ENCODE results near the gene POLE. TPM values are rescaled to one million over a fixed set of nuclear protein-coding genes. Genes with fewer than 3 reads are reported as not detected.
A peak's percentile ranks its signal among the peaks of the same experiment; 100 is the strongest.
"Not testable (repeated sequence)": the region's sequence is repeated elsewhere in the genome, so short reads cannot be mapped to it uniquely, and the experiment has no call there.

Gene POLE
- total RNA-seq, 2 donors from 2014 or later, result 9.3 to 12.1 TPM

GRCh38 chr12:132718644-132719043 is 31.5 kb upstream of the POLE start:
- ATAC-seq (no peak), DNase-seq (no peak)
- intact Hi-C loops (cut with DNase I), result no loop called here

DNA sequence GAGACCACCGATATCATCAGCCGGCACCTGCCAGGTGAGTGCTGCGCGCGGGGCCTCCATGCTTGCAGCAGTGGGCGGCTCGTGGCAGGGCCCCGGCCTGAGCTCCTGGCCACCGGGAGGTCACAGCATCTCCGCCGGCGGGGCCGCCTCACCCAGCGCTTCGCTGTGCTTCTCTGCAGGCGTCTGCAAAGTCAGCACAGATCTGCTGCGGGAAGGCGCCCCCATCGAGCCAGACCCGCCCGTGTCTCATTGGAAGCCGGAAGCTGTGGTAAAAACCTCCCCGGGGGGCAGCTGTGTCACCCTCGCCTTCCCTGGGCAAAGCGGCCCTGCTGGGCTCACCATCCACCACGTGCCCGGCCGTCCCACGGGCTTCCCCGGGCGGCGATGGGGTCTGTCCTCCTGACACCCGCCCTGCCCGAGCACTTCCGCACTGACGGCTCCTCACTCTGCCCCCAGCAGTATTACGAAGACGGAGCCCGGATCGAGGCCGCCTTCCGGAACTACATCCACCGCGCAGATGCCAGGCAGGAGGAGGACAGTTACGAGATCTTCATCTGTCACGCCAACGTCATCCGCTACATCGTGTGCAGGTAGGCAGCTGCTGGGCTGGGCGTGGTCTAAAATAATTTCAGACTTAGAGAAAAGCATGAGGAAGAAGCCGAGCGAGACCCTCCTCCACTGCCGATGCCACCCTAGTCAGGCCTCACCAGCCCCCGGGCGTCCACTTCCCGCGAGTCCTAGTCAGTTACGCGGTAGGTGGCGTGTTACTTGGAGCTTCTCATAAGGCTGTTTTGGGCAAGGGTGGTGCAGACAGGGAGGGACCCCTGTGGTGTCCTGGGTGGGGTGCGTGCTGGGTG is 30.6 kb upstream of the POLE start:
- DNase-seq (no peak), ATAC-seq (no peak)
- intact Hi-C loops (cut with DNase I), result no loop called here

- ATAC-seq (no peak), DNase-seq (no peak)
- intact Hi-C loops (cut with DNase I), result no loop called here
Measured at GRCh38 chr12:132717011-132717410, 29.9 kb upstream of the POLE start.

DNA sequence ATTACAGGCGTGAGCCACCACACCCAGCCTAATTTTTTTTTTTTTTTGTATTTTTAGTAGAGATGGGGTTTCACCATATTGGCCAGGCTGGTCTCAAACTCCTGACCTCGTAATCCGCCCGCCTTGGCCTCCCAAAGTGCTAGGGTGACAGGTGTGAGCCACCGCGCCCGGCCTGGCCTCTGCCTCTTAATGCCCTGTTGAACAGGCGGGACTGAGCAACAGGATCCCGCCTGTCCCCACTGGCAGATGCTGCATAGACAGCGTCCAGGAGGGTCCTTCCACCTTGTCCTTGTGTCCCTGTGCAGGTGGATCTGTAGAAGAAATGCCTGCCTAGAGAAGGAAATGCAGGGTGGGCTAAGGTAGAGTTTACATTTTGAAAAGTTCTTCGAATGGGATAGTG is 29.2 kb upstream of the POLE start:
- intact Hi-C loops (cut with DNase I), result no loop called here

GRCh38 chr12:132715874-132716273 is 28.7 kb upstream of the POLE start:
- no peak for ATAC-seq
- intact Hi-C loops (cut with DNase I), result no loop called here
- no peak for DNase-seq

More for the DNA sequence above, 29.2 kb upstream of the POLE start:
- ATAC-seq (no peak), DNase-seq (no peak)

DNA sequence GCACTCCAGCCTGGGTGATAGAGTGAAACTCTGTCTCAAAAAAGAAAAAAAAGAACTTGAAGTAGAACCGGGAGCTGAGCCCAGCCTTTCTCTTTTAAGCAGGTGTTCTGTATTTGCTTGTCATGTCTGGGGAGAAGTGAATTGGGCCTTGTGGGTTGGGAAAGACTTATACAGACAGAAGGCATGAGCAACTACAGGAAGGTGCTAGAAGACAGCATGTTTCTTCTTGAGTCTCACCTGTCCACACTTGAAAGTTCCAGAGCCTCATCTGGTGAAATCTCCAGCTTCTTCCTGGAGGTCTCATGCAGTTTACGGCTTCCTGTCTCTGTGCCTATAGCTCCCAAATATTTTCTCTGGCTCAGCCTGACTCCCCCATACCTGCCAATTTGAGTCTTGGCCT is 26.0 kb upstream of the POLE start:
- ATAC-seq, result no peak
- intact Hi-C loops (cut with DNase I), result no loop called here
- DNase-seq, result no peak

DNA sequence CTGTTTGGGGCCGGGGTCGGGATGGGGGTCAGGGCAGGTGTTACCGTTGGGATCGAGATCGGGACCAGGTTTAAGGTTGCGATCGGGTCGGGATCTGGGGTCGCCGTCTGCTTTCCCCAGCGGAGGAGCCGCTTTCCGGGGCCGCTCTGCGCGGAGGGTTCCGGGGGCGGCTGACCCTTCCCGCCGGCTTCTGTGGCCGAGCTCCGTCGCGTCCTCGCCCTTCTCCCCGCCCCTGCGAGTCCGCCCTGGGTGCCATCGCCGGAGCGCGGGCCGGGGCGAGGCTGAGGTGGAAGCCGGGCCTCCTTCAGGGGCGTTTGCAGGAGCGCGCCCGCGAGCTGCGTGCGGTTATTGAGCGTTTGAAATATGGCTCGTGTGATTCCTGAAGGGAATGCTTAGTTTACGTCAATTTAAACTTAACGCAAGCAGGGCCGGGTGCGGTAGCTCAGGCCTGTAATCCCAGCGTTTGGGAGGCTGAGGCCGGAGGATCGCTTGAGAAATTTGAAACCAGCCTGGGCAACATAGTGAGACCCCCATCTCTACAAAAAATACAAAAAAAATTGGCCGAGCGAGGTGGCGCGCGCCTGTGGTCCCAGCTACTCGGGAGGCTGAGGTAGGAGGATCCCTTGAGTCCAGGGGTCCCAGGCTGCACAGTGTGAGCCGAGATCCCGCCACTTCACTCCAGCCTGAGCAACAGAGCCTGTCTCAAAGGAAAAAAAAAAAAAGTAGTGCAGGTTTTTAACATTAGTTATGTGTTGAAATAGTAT is 24.1 kb upstream of the POLE start:
- ATAC-seq (peak; percentile 3 to 5), DNase-seq (no peak)
- intact Hi-C loops (cut with DNase I), result no loop called here

DNA sequence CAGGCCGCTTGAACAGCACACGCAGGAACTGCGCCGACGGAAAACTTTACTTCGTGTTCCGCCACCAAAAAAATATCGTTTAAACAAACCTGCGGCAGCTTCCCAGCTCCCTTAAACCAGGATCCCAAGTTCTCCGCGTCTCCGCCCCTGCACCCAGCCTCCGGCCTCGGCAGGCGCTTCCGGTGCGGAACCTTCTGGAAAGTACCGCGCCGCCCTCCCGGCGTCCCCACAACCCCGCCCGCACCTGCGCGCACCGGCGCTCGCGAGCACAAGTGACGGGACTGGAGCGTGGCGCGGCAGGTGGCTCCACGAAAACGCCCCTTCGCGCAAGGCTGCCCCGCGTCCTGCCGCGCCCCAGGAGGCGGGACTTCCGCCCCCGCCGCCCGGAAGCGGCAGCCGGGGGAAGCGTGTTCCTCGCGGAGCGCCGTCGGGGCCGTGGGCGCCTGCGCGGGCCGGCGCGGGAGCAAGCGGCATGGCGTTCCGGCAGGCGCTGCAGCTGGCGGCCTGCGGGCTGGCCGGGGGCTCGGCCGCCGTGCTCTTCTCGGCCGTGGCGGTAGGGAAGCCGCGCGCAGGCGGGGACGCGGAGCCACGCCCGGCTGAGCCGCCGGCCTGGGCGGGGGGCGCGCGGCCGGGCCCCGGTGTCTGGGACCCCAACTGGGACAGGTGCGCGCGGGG is 23.4 kb upstream of the POLE start, which contains the start of gene PGAM5:
Gene PGAM5 (plus strand): TSS at position 438 of the 675 bp plus-strand sequence. CDS start 35 bp downstream, at position 473.
- DNase-seq (peak; percentile 83), ATAC-seq (peak; percentile 95 to 98)
- intact Hi-C loops (cut with DNase I), result no loop called here

GRCh38 chr12:132710043-132710404 is 22.9 kb upstream of the POLE start:
- no peak for DNase-seq

DNA sequence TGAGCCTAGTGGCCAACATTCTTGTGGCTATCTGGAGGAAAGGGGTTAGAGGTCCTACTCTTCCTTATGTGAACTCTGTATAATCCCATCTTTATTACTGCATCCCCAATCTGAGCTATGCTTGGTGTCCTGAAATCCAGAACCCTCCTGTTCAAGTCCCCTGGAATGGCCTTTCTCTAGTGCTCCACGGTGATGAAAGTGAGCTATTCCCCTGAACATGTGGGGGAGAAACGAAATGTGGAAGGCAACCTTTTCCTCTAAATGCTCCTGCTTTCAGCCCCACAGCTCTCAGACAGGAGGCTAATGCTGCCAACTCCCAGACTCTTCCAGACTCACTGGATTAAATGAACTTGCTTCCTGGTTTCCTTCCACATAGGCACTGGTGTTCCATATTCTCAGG is 21.0 kb upstream of the POLE start:
- no peak for DNase-seq
- intact Hi-C loops (cut with DNase I), result no loop called here
- no peak for ATAC-seq

More at GRCh38 chr12:132710043-132710404, 22.9 kb upstream of the POLE start:
- peak; percentile 31 to 50 for ATAC-seq
- intact Hi-C loops (cut with DNase I), result no loop called here

GRCh38 chr12:132707241-132707640 is 20.1 kb upstream of the POLE start:
- intact Hi-C loops (cut with DNase I), result no loop called here
- DNase-seq (no peak), ATAC-seq (no peak)

DNA sequence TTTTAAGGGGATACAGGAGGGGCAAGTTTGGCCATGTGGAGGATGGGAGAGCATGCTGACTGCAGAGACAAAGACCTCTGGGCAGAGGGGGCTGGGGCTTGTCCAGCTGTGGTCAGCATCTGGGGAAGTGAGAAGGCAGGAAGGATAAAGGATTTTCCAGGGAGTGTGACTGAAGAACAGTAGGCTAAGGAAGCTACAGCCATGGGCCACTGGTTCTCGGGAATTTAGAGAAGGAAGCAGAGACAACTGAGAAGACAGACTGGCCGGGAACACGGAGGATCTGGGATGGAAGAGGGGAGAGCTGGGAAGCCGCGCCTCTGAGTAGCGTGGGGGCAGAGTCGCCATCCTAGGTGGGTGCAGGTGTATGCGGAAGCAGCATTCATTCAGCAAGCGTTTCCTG is 16.5 kb upstream of the POLE start:
- DNase-seq (no peak), ATAC-seq (no peak)

DNA sequence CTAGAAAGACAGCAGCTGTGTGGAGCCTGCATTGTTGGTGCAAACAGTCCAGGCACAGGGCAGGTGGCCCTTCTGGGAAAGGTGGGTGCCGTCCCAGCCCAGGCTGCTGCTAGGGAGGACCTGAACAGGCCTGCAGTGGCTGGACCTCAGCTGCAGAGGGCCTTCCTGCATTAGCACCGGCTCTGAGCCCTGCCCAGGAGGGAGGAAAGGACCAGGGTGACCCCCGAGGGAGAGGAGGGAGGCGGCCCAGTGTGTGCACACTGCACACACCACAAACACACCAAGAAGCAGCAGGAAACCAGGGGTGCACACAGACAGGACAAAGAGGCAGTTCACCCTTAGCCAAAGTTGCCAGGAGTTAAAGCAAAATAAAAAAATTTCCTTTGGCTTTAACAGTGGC is 15.5 kb upstream of the POLE start:
- no peak for ATAC-seq
- intact Hi-C loops (cut with DNase I), result no loop called here
- DNase-seq, result no peak

More for the DNA sequence above, 16.5 kb upstream of the POLE start:
- intact Hi-C loops (cut with DNase I), result no loop called here

- intact Hi-C loops (cut with DNase I), result no loop called here
- ATAC-seq, result no peak
Measured at GRCh38 chr12:132700212-132700822, 13.2 kb upstream of the POLE start.

DNA sequence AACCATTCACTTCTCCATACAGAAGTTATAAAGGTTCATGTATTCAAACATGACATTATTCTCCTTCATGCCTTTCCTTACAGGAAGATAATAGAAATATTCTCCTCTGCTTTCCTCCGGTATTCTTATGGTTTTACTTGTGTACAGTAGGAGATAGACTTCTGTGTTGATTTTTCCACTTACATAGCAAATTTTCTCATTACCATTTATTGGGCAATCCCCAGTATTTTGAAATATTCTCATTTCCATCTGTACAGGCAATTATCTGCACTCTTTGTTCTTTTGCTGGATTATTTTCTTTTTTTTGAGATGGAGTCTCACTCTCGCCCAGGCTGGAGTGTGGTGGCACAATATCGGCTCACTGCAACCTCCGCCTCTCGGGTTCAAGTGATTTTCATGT is 11.2 kb upstream of the POLE start:
- intact Hi-C loops (cut with DNase I), result no loop called here
- no peak for ATAC-seq
- no peak for DNase-seq

More at GRCh38 chr12:132700212-132700822, 13.2 kb upstream of the POLE start:
- no peak for DNase-seq

- intact Hi-C loops (cut with DNase I), result no loop called here
- DNase-seq, result peak; percentile 39
- ATAC-seq, result peak; percentile 93 to 95
Measured at GRCh38 chr12:132695431-132695830, 8.3 kb upstream of the POLE start.

- intact Hi-C loops (cut with DNase I); DNase-seq: not testable (repeated sequence)
- peak in 1 of 2 donors; percentile 7 for ATAC-seq
Measured at GRCh38 chr12:132694888-132695287, 7.7 kb upstream of the POLE start.

DNA sequence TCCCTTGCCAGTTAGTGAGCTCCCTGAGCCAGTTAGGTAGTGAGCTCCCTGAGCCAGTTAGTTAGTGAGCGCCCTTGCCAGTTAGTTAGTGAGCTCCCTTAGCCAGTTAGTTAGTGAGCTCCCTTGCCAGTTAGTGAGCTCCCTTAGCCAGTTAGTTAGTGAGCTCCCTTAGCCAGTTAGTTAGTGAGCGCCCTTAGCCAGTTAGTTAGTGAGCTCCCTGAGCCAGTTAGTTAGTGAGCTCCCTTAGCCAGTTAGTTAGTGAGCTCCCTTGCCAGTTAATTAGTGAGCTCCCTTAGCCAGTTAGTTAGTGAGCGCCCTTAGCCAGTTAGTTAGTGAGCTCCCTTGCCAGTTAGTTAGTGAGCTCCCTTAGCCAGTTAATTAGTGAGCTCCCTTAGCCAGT is 4.9 kb upstream of the POLE start:
- DNase-seq; intact Hi-C loops (cut with DNase I); ATAC-seq: not testable (repeated sequence)

DNA sequence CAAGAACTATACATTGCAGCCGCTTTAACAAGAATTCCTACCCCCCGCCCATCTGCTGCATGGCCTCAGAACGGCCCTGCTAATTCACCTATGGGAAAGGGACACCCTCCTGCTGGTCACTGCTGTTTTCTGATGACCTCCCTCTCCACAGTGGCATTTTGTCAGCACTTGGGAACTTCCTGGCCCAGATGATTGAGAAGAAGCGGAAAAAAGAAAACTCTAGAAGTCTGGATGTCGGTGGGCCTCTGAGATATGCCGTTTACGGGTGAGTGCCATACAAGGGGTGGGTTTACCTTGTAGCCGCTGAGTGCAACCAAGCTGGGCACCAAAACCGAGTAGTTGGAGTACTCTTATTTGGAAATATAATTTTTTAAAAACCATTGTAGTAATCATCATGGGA is 3.0 kb upstream of the POLE start:
- DNase-seq (no peak), ATAC-seq (no peak)
- intact Hi-C loops (cut with DNase I), result no loop called here
